ELR (cell line): ENCODE data around the gene LGALS9.
A peak's percentile ranks its signal among the peaks of the same experiment; 100 is the strongest.
"Not testable (repeated sequence)": the region's sequence is repeated elsewhere in the genome, so short reads cannot be mapped to it uniquely, and the experiment has no call there.

Experiments
- DNase-seq: peaks from one replicate; pipeline ENCODE4 v3.0.0-alpha.2; 2015; ENCODE audit warnings: low read depth

The LGALS9 gene

DNA sequence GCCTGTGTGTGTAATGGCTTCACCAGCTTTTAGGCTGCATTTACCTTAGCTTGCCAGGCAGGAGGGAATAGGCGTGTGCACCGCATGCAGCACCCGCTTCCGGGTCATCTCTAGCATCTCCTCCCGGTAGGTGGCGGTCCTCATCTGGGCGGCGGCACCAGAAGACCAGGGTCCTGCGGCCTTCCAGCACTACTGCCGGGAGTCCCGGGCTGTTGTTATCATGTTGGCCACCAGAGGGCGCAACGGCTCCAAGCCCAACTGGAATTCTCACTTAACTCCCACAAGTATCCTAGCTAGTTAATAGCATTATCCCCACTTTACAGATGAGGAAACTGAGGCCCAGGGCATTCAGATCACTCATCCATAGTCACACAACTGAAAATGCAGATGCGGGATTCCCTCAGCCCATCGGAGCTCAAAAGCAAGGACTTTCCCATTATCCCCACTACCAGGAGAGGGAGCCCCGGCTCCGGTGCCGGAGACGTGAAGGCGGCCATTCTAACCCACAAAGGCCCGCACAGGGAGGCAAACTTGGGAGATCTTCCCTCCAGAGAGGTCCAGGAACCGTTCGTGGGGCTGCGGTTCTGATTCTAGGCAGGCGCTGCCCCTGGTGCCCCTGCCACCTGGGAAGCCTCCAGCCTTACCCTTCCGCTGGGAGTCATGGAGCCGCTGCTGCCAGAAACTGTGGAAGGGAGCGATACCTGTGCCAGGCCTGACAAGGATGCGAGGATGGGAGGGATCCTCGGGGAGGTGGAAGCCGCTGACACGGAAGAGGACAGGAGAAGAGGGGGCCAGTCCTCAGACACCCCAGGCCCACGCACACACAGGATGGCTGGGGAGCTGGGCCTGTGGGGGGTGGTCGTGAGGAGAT is 23.9 kb downstream of the LGALS9 start:
- DNase-seq = peak; percentile 81

DNA sequence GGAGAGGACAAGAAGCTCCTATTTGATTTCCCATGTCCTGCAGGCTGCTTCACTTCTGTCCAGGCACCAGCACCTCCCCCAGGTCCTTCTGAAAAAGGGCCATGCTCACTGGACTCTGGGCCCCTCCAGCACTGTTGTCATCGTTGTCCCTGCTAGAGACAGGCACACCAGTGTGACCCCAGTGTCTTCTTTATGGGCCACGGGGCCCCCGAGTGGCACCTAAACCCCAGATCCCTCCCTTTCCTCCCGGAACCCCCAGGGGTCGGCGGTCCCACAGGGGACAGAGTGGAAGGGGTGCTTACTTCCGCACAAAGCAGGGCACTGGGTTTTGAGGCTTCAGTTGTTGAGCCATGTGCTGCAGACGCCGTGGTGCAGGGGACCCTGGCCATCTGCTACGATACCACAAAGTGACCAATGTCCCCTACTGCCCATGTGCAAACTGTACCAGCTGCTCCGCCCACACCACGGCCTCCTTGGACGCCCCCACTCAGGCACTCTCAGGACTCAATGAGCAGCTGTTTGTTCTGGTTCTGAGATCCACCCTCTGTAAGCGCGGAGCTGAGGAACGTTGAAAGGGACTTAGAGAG is 24.6 kb downstream of the LGALS9 start:
- not testable (repeated sequence) for DNase-seq

DNA sequence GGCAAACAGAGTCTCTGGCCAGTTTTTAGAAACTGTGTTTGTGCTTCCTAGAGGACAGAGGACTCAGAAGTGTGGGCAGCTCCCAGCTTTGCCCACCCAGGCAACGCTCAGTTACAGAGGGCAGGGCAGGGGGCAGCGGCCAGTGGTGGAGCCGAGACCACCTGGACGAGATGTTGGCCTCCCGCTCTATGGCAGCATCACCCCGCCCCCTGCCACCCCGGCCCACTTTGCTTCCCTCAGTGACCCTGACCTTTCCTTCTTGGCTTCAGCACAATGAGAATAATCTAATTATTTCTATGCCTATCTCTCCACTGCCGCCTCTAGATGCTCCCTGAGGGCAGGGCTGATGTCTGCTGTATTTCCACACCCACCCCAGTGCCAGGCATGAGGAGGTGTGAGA is 25.6 kb downstream of the LGALS9 start:
- DNase-seq = not testable (repeated sequence)

DNA sequence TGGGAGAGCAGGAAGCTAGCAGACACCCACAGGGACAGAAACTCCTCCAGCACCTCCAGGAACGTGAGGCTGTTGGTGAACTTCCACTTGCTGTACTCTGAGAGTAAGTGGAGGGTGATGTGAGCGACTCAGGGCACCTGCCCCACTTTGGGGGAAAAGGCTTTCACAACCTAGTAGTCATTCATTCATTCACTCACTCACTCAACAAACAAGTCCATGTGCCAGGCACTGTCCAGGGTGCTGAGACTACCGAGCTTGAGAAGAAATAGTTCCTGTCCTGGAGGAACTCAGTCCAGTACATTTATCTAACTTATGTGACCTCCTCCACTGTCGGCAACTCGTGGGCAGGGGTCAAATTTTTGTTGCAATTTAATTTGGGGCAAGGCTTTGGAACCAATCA is 26.6 kb downstream of the LGALS9 start:
- peak; percentile 16 for DNase-seq

DNA sequence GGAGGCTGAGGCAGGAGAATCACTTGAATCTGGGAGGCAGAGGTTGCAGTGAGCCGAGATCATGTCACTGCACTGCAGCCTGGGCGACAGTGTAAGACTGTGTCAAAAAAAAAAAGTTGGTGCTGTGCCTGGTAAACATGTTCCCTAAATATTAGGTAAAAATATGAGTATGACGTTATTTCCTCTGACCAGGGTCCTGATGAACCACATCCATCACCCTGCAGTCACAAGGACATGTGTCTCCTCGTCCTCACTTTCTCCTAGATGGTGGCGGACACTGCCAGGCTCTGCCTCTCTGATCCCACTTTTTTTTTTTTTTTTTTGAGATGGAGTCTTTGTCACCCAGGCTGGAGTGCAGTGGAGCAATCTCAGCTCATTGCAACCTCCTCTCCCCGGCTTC is 28.7 kb downstream of the LGALS9 start:
- no peak for DNase-seq

DNA sequence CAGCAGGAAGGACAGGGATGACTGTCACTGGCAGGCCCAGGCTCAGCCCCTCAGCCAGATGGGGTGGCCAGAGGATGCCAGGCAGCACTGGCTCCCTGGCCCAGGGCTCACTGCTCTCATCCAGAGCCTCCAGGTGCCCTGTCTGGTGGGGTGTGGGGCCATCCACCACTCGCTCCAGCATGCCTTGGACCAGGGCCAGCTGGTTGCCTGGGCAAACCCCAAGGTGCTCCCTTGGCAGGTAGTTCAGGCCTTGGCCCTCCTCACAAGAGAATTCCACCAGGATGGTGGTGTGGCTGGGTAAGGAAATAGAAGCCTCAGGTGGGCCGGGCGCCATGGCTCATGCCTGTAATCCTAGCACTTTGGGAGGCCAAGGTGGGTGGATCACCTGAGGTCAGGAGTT is 29.4 kb downstream of the LGALS9 start:
- DNase-seq = no peak

DNA sequence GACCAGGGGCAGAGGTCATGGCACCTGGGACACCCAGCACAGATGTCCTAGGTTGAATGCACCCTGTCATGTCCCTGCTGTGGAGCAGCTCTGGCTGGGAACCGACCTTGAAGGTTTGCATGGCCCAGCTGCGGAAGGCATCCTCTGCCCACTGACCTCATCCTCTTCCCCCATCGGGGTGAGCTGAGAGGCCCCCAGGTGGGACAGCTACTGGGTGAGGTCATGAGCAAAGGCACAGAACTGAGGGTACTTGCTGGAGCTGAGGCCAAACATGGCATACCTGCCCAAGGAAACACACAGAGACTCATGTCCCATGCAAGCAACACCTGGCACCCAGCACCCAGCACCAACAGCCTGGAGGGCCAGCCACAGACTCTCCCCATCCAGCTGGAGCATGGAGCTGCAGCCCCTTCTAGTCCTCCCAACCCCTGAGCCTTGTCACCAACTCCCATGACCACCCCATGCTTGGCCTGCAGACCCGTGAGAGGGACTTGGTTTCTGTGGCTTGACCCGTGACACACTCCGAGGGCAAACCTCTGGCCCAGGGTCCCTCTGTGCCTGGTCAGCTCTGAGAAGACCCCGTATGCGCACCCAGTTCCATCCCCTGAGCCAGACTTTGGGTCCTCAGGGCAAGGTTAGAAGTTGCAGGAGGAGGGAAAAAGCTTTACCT is 33.1 kb downstream of the LGALS9 start:
- no peak for DNase-seq

DNA sequence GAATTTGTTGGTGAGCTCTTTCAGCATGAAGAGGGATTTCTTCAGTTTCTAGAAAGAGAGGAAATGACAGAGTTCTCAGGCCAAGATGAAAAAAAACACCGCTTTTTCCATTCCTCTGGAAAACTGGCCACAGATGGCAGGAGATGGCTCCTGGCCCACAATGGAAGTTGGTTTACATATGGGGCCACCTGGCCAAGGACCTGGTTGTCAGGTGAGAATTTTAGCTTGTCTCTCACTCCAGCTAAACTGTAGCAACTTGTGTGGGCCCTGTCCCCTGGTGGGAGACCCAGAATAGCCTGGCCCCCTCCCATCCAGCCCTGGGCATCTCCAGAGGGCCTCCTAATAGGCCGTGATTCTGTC is 33.6 kb downstream of the LGALS9 start:
- no peak for DNase-seq

DNA sequence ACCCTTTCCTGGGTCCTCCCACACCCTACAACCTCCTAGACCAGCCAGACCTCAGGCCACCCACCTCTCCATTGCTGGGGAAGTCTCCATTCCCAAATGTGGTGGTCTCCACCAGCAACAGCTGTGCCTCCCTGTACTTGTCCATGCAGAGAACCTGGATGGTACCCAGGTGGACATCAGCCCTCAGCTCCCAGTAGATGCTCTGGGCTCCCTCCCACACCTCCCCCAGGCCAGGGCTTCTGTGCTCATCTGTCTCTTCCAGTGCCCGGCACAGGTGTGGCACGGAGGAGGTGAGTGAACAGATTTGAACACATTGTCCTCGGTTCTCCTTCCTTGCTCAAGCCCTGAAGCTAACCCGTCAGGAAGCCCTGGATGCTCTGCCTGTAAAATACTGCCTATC is 34.6 kb downstream of the LGALS9 start:
- no peak for DNase-seq

DNA sequence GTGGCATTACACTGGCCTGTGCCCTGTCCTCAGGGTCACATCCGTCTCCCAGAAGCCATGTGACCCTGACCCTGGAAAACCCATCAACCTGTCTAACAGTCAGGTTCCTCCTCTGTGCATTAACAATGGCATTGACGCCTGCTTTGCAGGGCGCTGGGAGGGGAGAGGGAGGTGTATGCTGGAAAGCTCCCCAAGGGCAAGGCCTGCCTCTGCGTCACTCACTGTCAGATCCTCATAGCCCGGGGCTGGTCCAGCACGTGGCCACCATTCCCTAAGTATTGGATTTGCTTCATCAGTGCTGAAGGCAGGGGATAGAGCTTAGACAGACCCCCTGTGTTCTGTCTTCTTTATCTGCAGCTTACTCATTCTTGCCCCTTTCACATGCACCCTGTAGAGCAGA is 35.3 kb downstream of the LGALS9 start:
- DNase-seq = not testable (repeated sequence)

DNA sequence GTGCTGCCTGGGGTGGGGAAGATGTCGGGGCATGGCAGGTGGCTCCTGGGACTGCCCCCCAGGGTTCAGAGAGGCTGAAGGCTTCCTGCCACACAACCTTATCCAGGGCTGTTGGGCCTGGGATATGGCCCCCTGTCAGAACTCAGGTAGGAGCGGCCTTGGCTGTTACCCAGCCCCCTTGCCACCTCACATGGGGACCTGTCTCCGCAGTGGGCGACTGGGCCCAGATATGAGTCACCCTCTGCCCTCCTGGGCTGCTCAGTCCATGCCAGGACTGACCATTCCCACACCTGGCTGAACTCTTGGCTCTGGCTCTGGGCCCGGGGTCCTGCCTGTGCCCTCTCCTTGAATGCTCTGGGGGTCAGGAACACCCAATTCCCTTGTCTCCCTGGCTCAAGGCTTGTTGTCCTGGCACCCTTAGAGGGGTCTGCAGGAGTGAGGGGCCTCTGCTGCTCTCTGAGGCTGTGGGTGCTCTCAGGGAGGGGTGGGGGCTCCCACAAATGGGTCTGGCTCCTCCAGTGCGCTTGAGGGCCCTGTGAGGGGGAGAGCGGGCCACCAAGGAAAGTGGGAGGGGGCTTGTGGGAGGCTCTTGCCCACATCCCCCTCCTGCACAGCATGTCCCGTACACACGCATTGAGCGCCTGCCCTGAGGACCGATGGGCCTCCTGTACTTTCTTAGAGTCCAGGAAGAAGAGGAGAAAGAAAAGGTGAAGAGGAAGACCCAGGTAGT is 36.0 kb downstream of the LGALS9 start:
- no peak for DNase-seq

DNA sequence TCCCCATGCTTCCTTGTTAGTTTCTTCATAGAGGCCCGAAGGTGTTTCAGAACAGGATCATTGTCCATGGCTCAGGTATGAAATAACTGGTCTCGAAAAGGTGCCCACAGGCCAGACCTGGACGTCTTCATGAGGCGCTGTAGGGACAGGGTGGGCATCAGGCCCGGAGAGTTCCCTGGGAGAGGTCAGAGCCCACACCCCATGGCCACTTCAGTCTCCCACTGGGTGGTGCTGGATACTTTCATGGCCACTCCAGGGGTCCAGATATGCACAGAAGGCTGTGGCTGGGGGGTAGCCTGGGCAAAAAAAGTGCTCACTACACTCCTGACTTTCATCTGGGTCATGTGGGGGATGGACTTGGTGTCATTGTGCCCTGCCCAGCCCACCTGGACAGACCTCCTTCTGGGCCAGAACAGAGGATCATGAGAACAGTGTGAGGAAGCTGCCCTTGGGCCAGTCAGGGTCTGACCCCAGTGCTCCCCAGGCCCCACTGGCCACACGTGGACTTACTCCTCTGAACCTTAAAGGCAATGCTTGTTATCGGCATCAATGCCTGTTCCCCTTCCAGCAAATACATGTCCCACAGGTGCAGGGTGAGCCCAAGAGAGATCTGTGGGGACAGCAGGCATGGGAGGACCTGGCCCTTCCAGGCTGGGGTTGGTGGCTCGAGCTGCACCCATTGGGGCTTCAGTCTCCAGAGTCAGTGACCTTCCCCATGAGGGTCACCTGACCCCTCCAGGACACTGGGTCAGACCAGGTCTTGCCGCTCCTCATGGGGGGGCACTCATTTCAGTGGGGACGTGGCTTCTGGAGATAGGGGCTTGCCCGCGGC is 36.9 kb downstream of the LGALS9 start:
- no peak for DNase-seq

DNA sequence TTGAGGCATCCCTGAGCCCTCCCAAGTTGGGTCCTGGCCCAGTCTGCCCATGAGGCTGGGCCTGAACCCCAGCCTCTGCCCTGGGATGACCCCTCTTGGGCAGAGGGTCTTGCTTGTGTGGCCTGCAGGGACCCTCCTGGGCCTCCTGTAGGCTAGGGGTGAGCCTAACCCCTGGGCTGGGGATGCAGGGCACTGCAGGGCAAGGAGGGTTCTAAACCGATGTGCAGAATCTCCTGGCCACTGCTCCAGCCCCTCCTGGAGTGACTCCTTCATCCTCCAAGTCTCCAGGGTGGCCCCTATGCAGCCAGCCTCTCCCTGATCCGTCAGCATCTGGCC is 37.5 kb downstream of the LGALS9 start:
- no peak for DNase-seq

DNA sequence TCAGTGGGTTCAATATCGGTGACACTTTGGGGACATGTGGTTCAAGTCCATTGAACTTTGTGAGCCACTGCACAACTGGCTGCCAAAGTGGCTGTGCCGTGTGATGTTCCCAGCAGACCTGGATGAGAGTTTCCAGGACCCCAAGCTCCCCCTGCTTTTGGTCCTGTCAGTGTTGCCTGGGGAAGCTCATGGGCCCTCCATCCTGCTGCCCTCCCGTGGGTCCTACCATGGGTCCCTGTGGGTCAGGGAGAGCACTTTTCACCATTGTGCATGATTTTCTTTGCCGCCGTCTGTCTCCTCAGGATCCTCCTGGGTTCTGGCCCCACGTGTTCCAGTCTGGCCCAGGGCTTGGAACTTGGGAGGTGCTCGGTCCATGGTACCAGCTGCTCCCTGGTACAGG is 38.1 kb downstream of the LGALS9 start:
- no peak for DNase-seq

DNA sequence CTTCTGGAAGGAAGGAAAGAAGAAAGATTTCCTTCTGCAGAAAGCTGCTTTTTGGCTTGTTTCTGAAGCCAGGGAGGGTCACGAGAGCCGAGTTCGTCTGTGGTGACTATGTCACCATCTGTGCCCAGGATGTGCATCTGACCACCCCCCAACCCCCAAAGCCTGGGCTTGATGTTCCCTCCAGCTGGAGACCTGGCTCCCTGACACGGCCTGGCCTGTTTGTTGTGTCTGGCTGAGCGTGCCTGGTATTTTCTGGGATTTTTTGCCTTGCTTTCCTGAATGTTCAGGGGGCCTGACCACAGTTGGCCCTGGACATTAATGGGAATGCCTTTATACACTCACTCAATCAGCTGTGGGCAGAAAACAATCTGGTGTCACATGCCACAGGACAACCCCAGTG is 38.9 kb downstream of the LGALS9 start:
- no peak for DNase-seq

DNA sequence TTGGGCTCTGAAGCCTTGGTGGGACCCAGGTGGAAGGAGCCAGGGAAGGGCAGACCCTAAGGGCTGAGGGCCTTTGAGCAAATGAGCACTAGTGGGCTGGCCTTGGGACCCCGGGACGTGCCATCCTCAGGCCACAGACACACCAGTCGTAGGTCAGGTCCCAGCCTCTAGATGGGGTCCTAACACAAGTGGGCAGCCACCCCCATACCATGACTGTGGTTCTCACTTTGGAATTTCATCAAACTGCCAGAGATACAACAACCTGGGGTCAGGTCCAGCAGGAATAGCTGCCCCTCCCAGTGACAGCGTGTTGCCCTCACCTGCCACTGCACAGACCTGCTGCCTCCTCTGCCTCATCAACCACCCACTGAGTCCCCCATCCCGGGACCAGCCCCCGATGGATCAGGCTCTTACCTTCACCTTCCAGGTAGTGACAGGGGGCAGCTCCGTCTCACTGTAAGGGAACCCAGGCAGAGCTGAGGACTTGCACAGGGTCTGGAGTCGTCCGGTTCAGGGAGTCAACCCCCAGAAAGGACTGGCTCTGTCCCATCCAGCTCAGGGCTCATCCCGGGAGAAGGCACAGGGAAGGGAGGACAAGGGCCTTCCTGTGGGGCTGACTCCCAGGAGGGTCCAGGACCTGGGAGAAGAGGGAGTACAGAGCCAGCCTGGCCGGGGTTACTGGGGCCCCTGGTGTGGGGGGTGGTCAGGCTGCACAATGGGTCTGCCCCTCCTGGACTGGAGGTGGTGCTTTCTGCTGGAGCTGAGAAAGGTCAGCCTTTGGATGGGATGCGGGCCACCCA is 40.0 kb downstream of the LGALS9 start:
- no peak for DNase-seq

DNA sequence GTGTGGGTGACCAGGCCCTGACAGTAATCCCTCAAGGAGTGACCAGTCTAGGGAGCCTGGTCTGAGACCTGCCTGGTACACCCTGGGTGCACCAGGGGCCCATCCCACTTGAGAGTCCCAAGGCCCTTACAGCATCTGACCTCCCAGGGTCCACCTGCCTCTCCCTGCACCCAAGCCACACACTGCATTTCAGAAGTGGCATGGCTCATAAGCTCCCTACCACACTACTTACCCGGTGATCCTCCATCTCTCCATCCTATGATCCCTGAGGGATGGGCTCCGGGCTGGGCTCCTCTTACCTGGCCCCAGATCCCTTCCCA is 40.6 kb downstream of the LGALS9 start:
- DNase-seq = no peak

DNA sequence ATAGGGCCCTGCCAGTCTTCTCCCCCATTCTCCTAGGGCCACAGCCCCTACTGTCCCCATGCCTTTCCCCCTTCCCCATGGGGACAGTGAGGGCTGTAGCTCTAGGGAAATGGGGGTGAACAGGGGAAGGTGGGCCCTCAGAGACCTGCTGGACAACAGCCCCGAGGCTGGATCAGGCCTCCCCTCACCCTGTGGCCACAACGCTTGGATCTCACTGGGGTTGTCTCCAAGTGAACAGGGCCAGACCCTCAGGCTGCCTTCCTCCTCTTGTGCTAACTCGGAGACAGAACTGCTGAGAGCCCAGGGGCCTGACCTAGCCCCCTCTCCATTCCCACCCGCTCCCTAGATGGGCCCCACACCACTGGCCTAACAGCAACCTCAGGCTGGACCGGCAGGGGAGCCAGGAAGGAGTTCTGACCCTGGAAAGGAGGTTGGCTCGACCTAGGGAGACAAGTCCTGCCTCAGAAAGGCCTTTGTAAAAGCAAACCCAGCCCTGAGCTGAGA is 41.0 kb downstream of the LGALS9 start:
- not testable (repeated sequence) for DNase-seq

DNA sequence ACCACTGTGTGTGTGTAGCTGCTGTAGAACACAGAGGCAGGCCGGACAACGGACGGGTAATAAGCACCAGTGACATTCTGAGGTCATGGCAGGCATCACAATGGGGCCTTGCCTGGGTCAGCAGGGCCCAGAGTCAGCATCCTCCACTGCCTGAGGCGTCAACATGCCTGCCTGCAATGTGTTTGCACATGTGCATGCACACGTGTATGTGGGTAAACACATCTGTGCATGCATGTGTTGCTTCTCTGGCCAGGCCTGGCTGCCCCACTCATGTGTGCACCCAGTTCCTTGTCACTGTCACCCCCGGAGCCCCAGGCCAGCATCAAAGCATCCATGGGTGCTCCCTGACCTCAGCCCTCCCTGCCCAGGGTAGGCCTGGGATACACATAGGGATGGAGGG is 43.3 kb downstream of the LGALS9 start:
- DNase-seq = no peak

DNA sequence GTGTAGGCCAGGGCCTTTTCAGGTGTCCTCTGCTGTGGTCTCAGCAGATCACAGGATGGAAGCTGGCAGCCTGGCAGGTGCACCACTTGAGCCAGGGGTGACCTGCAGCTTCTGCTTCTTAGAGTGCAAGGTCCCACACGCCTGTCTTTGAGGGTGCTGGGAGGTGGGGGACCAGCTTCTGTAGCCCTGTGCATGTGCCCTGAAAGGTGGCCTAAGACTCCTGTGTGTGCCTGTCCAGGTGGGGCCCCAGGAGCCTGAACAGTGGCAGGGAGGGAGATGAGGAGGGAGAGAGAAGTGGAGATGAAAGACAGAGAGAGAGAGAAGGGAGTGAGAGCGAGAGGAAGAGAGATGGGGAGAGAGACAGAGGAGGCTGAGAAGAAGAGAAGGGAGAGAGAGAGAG is 46.2 kb downstream of the LGALS9 start:
- no peak for DNase-seq

DNA sequence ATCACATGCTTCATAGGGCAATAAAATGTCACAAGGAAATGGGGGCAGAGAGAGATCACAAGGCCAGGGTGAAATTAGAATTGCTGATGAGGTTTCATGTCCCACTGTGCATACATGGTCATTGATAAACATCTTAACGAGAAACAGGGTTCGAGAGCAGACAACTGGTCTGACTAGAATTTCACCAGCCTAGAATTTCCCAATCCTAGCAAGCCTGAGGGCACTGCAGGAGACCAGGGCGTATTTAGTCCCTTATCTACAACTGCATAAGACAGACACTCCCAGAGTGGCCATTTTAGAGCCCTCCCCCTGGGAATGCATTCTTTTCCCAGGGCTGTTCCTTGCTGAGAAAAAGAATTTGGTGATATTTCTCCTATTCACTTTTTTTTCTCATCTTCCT is 55.3 kb downstream of the LGALS9 start:
- not testable (repeated sequence) for DNase-seq
